DMS153 (cell line): Measurements from ENCODE around the gene TMED9.
"Not testable (repeated sequence)": the region's sequence is repeated elsewhere in the genome, so short reads cannot be mapped to it uniquely, and the experiment has no call there.

Experiments used
- DNase-seq: peaks from one replicate; lab custom pipeline; 2025; lab: John Stamatoyannopoulos, UW

Gene TMED9

DNA sequence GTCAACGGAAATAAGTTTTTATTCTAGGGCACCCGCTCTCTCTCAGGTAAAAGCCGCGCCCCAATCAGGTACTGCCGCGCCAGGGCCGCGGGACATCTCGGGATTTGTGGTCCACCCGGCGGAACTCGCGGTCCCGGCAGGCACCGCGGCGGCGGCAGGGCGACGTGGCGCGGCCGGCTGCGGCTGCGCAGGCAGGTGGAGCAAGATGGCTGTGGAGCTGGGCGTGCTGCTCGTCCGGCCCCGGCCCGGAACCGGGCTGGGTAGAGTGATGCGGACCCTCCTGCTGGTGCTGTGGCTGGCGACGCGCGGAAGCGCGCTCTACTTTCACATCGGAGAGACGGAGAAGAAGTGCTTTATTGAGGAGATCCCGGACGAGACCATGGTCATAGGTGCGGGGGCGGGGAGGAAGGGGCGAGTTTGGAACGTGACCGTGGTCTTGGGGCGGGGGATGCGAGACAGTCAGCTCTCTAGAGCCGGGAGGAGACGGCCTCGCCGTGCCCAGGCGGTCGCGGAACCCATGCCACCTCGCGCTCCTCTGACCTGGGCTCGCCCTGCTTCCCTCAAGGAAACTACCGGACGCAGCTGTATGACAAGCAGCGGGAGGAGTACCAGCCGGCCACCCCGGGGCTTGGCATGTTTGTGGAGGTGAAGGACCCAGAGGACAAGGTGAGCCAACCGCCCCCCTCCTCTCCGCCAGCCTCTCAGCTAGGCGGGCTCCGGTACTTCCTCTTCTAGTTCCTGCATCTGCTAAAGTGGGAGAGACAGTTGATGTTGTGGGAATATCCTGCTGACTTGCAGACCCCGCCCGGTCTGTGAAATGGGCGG lies at the start of gene TMED9:
Gene TMED9 (plus strand): TSS at position 194 of the 825 bp plus-strand sequence. CDS start 12 bp downstream, at position 206.
- DNase-seq = peak; percentile 76

DNA sequence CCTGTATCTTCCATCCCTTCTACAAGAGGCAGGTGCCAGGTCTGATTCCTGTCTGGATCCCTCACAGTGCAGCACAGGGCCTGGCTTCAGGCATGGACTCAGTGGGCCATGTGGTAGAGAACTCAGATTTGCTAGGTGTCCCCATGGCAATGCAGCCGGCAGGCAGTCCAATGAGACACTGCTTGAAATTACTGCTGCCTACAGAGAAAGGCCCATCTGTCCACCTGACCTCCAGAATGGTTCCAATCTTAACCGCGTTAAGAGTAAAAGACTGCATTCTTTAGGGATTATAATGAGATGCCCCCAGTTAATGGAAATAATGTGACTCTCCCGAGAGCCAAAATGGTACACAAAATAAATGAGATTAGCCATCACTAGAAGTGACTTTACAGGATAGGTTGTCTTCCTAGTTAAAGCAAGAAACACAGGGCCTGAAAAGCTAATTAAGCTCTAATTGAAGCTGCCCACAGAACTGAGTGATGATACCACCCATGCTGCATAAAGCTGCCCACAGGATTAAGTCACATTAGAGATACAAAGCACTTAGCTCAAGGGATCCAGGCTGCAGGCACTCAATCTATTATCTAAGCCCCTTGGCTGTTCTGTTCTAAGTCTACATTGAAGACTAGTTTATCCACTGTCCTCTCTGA lies 49.1 kb upstream of the TMED9 start:
- DNase-seq = no peak

DNA sequence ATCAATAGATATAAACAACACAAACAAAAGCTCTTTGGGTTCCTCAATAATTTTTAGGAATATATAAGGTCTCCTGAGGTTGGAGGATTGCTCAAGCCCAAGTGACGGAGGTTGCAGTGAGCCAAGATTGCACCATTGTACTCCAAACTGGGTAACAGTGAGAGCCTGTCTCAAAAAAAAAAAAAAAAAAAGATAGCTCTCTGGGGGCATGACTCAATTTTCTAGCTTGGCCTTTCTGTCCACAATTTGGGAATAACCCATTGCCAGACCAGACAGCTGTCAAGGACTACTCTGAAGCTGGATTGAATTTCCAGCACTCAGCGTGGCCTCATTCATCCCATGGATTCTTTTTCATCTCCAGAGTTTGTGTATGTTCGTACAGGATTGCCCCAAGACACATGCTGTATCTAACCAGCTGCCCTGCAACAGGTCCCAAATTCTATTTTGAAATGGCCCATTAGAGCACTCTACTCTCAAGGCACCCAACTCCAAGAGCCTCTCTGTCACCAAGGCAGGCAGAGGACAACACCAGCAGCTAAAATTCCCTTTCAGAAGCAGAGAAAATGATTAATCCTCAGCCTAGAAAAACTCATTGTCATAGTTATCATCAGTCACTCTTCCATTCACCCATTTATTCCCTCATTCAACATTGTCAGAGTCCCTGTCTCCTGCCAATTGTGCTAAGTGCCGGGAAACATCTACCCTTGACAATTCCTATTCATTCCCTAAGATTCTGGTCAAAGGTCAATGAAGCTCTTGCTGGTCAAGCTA lies 46.3 kb upstream of the TMED9 start:
- no peak for DNase-seq

- no peak for DNase-seq
Measured at GRCh38 chr5:177546258-177546741, 45.7 kb upstream of the TMED9 start.

DNA sequence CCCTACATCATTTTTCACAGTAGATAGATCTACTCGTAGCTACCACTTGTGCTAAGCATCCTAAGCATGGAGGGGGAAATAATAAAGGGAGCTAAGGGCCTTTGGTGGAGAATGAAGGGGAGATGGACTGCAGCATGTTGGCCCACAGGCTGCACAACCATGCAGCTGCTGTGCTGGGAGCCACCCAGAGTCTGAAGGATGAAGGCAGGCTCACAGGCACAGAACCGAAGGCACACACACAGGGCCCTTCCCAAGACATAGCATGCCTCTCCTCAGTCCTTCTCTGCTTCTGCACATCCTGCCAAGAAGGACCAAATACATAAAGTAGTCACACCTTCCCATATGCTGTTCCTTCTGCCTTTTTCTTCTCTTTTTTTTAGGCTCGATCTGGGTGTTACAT lies 44.3 kb upstream of the TMED9 start:
- DNase-seq = no peak

GRCh38 chr5:177548495-177548894 lies 43.5 kb upstream of the TMED9 start:
- DNase-seq = no peak

DNA sequence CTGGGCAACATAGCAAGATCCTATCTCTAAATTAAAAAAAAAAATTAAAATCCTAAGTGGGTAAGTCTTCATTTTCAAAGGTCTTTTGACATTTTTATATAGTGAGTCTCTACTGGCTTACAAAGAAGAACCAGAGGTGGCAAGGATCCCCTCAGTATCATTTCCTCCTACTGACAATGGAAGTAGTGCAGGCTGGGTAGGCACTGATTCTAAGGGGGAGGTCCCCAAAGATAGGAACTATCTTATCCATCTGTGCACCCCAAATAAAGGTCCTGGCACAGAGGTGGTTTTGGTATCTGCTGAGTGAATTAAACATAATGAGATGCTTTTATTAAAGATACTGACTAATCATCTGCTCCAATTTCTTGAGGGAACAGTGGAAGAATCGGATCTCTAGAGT lies 41.9 kb upstream of the TMED9 start:
- no peak for DNase-seq

DNA sequence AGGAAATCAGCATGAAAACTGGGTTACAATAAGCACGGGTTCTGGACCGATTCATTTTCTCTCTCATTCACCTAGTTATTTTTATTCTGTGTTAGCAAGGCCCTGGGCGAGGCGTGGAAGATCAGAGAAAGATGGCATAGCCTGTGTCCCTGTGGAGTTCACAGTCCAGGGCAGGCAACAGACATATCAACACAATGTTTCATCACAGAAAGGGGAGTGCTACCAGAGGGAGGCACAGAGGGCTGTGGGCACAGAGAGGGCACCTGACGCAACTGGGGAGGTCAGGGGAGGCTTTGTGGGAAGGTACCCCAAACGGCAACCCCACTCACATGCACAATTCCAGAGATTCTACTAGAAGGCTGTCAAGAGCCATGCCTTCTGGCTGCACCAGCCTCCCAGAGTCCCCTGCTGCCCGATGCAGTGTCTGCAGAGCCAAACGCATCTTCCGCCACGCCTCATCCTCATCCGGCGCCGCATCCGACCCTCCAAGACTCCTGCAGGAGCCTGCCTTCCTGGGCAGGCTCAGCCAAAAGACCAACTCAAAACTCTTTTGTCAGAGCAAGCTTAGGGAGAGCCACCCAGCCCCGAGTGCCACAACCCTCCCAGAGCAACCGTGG lies 39.1 kb upstream of the TMED9 start:
- no peak for DNase-seq

DNA sequence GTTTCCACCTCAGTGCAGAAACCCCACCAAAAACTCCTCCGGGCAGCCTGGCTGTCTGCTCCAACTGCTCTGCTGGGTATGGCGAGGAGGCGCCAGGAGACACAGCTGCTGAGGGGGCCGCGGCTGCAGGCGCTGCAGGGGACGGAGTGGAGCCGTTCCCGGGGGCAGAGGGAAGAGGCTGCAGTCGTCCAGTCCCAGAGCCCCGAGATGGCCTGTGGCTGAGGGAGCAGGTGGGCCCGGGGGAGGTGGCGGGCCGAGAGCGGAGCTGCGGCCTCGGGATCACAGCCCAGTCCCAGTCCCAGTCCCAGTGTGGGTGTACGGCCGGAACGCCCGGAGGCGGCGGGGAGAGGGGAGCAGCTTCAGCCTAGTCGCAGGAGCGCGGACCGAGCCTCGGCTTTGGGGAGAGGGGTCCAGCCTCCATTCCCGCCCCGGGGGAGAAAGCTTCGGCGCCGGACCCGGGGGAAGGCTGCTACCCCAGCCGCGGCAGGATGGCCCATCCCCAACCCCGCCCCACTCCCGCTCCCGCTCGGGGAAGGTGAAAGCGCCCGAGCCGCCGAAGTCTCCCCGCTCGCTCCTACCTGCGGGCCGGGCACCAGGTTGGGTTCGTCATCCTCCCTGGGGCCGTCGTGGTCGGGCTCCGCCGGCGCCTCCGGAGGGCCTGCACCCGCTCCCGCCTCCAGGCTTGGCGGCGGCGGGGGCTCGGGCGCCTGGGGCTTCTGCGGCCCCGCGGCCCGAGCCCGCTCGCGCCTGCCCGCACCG lies 38.2 kb upstream of the TMED9 start:
- no peak for DNase-seq

DNA sequence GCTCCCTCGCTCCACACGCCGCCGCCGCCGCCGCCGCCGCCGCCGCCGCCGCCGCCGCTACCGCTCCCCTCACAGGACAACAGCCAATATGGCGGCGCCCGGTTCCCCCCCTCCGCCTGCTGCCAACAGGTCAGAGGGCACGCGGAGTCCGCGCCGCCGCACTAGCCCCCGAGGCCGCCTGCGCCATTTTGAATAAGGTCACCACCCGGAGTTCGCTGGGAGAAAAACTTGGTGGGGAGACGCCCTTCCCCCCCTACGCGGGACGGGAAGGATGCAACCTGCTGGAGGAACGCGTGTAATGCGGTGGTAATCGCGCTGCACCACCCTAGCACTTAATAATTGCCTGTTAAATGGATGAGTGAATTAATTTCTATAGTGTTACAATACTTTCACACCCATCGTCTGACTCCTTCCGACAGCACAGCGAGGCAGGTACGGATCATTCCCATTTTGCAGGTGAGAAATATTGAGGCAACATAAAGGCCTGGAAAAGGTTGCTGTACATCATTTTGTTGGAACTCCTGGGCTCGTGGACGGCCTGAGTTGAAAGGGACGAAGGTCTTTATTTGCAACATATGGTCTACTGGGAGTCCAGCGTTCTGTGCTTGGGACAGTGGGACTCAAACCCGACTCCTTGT lies 37.4 kb upstream of the TMED9 start, which contains the start of gene FAM193B:
Gene FAM193B (minus strand): TSS at position 90 of the 638 bp plus-strand sequence. CDS start 105 bp downstream, outside the sequence.
- peak; percentile 64 for DNase-seq

GRCh38 chr5:177555228-177555627 lies 36.8 kb upstream of the TMED9 start:
- no peak for DNase-seq

DNA sequence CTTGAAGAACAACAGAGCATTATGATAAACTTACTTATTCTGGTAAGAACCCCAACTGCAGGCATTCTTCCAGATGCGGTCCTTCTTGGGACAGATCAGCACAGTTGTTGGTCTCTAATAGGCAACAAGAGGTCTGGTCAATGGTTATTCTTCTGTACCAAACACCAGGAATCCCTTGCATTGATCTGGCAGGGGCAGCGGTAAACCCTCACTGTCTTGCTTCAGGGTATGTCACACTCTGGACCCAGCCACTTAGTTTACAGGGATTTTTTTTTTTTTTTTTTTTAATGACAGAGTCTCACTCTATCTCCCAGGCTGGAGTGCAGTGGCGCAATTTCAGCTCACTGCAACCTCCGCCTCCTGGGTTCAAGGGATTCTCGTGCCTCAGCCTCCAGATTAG lies 36.3 kb upstream of the TMED9 start:
- DNase-seq = no peak

DNA sequence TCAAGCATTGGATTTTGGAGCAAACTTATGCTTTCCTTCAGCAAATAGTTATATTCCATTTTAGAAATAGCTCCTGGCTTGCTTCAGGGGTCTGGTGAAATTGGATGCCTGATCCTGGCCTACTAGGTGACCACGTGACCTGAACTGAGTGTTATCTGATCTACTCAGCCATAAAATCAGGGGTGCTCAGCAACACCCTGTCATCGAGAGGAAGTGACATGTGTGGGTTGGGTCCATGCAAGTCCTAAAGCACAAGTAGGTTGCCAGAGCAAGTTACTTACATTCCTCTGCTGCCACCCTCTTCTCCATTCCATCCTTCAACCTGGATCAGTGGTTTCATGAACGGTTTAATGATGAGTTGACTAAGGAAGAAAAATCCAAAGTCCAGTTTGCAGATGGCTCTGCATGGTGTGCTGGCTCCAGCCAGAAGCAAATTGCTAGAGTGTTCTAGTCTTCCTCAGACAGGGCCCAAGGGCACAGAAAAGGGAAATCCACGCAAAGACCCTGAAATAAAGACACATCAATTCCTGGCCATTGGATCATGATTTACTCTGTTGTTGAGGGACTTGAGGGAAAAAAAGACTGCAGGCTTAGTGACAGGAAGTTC lies 34.9 kb upstream of the TMED9 start:
- DNase-seq = no peak

DNA sequence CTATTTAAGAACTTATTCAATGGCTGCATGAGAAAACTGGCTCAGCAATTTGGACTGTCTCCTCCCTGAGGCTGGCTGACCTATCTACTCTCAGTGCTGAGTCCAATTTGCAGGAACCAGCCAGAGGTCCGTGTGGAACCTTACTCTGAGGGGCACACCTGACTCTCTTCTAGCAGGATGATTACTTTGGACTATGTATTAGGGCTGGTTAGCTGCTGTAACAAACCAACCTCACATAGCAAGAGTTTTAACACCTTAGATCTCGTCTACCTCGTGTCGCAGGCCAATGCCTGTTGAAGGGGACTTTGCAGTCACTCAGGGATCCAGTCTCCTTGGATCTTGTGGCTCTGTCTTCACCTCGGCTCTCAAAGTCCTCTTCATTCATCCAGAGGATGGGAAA lies 34.2 kb upstream of the TMED9 start:
- no peak for DNase-seq

DNA sequence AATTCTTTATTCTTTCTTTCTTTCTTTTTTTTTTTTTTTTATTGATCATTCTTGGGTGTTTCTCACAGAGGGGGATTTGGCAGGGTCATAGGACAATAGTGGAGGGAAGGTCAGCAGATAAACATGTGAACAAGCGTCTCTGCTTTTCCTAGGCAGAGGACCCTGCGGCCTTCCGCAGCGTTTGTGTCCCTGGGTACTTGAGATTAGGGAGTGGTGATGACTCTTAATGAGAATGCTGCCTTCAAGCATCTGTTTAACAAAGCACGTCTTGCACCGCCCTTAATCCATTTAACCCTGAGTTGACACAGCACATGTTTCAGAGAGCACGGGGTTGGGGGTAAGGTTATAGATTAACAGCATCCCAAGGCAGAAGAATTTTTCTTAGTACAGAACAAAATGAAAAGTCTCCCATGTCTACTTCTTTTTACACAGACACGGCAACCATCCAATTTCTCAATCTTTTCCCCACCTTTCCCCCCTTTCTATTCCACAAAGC lies 32.5 kb upstream of the TMED9 start:
- not testable (repeated sequence) for DNase-seq

- no peak for DNase-seq
Measured at GRCh38 chr5:177565046-177565445, 27.0 kb upstream of the TMED9 start.

- DNase-seq = no peak
Measured at GRCh38 chr5:177568326-177568725, 23.7 kb upstream of the TMED9 start.

DNA sequence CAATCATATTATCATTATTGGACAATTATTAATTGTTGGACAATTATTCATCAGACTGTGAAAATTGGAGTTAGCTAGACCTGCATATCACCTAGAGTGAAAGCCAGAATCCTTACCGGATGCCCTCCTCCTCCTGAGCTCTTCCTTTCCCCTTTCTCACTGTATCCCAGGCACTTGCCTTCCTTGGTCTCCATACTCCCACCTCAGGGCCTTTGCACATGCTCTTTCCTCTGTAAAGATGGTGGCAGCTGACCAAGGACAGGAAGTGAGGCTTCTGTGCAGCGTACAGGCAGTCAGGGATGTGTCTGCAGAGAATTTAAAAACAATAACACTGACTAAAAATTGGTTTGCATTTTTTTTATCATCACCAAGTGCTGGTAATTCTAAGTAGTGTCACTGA lies 22.1 kb upstream of the TMED9 start:
- no peak for DNase-seq

- no peak for DNase-seq
Measured at GRCh38 chr5:177575488-177575887, 16.5 kb upstream of the TMED9 start.

- no peak for DNase-seq
Measured at GRCh38 chr5:177576169-177576568, 15.8 kb upstream of the TMED9 start.
